ENCODE results near the gene FAM89A. TPM values are rescaled to one million over a fixed set of nuclear protein-coding genes. Genes with fewer than 3 reads are reported as not detected.

FAM89A gene
- polyA plus RNA-seq, 1 of the 3 experiments (the other 2 are of a cell fraction), result 2.7 TPM

Other genes starting within 250 kb of the FAM89A start
- gene C1orf198, start 171.7 kb downstream of the FAM89A start, polyA plus RNA-seq (2012; rRNA removed), result 12.3 and 19.4 TPM in 2 replicates
- 5.5 and 8.4 TPM in 2 replicates for gene TTC13, start 61.4 kb downstream of the FAM89A start, polyA plus RNA-seq (2012; rRNA removed)
- gene ARV1, start 61.2 kb downstream of the FAM89A start, polyA plus RNA-seq (2012; rRNA removed), result 26.7 and 34.7 TPM in 2 replicates
- gene TRIM67, start 121.8 kb upstream of the FAM89A start, polyA plus RNA-seq (2012; rRNA removed), result not detected in 2 replicates
- 14.7 and 18.9 TPM in 2 replicates for gene GNPAT, start 201.0 kb upstream of the FAM89A start, polyA plus RNA-seq (2012; rRNA removed)